ENCODE measurements around the gene MRPL58. TPM values are rescaled to one million over a fixed set of nuclear protein-coding genes. Genes with fewer than 3 reads are reported as not detected.

Gene MRPL58
- total and polyA plus RNA-seq, 2 donors (not counting 1 experiment from before 2014, with no cell fraction given) = 20.8 to 21.6 TPM

DNA sequence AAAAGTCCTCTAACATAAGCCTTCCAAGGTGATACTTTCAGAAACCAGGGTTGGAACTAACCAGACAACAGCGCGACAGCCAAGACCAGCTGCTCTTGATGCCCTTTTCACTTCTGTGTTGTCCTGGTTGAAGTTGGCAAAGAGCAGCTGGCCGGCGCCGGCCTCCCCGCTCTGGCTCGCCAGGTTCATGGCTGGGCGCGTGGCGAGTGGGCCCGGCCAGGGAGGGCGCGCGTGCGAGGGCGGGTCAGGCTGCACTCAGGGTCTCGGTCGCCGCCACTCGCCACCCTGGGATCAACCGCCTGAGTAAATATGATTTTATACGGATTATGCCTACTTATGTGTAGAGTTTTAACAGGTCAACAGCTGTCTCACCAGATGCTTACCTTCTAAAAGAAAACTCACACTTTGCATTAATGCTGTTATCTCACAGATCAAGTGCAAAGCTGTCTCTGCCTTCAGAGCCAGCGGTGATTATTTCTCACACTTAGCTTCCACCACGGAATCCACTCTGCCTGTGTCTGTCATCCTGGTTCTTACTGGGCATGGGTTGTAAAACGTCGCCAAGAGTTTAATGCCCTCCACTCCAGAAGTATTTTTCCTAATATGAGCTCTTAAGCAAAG lies 48.1 kb downstream of the MRPL58 start:
- no peak overlapping the region for H2AFZ ChIP-seq (ENCODE audit: insufficient read depth, low read depth, low read length, poor library complexity, severe bottlenecking)
- H3K27me3 ChIP-seq (replicated peaks in 1 of 4; ENCODE audit: control extremely low read depth in 1 of 4, control insufficient read depth in 3 of 4, insufficient read depth in 4 of 4, low read length in 3 of 4) = no peaks in the 10 kb centered on the region
- no peak overlapping the region for H3K4me2 ChIP-seq (replicated peaks; ENCODE audit: low read depth, low read length, poor library complexity, severe bottlenecking)
- TF ChIP-seq, protein P1, sequence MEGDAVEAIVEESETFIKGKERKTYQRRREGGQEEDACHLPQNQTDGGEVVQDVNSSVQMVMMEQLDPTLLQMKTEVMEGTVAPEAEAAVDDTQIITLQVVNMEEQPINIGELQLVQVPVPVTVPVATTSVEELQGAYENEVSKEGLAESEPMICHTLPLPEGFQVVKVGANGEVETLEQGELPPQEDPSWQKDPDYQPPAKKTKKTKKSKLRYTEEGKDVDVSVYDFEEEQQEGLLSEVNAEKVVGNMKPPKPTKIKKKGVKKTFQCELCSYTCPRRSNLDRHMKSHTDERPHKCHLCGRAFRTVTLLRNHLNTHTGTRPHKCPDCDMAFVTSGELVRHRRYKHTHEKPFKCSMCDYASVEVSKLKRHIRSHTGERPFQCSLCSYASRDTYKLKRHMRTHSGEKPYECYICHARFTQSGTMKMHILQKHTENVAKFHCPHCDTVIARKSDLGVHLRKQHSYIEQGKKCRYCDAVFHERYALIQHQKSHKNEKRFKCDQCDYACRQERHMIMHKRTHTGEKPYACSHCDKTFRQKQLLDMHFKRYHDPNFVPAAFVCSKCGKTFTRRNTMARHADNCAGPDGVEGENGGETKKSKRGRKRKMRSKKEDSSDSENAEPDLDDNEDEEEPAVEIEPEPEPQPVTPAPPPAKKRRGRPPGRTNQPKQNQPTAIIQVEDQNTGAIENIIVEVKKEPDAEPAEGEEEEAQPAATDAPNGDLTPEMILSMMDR (IDR thresholded peaks at IDR 0.05) = no peak
- TF ChIP-seq EZH2 (IDR thresholded peaks at IDR 0.05; ENCODE audit: borderline replicate concordance, insufficient read depth, low read depth, low read length, poor library complexity, severe bottlenecking) = no peak
- H3K4me1 ChIP-seq (ENCODE audit: control insufficient read depth in 2 of 2, insufficient read depth in 2 of 2, low read length in 2 of 2) = no peaks in the 10 kb centered on the region
- intact Hi-C loops (cut with micrococcal nuclease) = no loop called here
- ATAC-seq (ENCODE audit: low read depth) = no peak
- H3K4me3 Mint-ChIP-seq = no peak overlapping the region
- 97% methylated on average over 22 of the region's 26 CpGs for WGBS (ENCODE audit: insufficient coverage)
- H4K20me1 ChIP-seq (ENCODE audit: control insufficient read depth, insufficient read depth, low read length, poor library complexity, severe bottlenecking) = no peaks in the 10 kb centered on the region
- no peaks in the 10 kb centered on the region for H3K9me3 Mint-ChIP-seq (ENCODE audit: insufficient read depth)
- H3K9ac ChIP-seq (ENCODE audit: low read length) = no peak overlapping the region
- H3K79me2 ChIP-seq (ENCODE audit: control insufficient read depth, insufficient read depth, low read length) = peaks cover 6% of the 10 kb centered on the region
- H3K27ac ChIP-seq (ENCODE audit: low read length in 2 of 2) = no peak overlapping the region
- H3K9me3 ChIP-seq (ENCODE audit: control extremely low read depth in 1 of 3, control insufficient read depth in 2 of 3, insufficient read depth in 1 of 3, low read length in 2 of 3) = no peaks in the 10 kb centered on the region
- no peak overlapping the region for H3K4me3 ChIP-seq (ENCODE audit: control extremely low read depth in 1 of 5, extremely low read depth in 1 of 5, insufficient read depth in 1 of 5, low read depth in 2 of 5, low read length in 4 of 5)
- H3K4me1 Mint-ChIP-seq = no peaks in the 10 kb centered on the region
- H3K27ac Mint-ChIP-seq = no peak overlapping the region
- ChIA-PET POLR2A (interaction anchor here (0.5 to 0.8 kb wide), 2 partner anchors 13 to 47 kb away, joined by 4 to 5 read pairs; no protein-coding TSS in a partner anchor), CTCF (interaction anchor here (0.6 to 2.2 kb wide), 14 partner anchors 10 to 352 kb away, joined by 3 to 10 read pairs (median 4); partner anchors contain the start of gene FDXR)
- DNase-seq = no peak
- H3K36me3 ChIP-seq (replicated peaks in 1 of 2; ENCODE audit: control extremely low read depth in 1 of 2, control insufficient read depth in 1 of 2, extremely low read depth in 1 of 2, insufficient read depth in 2 of 2, low read length in 1 of 2) = peaks cover 0 to 55% of the 10 kb centered on the region in 2 experiments
- no peaks in the 10 kb centered on the region for H3K27me3 Mint-ChIP-seq

DNA sequence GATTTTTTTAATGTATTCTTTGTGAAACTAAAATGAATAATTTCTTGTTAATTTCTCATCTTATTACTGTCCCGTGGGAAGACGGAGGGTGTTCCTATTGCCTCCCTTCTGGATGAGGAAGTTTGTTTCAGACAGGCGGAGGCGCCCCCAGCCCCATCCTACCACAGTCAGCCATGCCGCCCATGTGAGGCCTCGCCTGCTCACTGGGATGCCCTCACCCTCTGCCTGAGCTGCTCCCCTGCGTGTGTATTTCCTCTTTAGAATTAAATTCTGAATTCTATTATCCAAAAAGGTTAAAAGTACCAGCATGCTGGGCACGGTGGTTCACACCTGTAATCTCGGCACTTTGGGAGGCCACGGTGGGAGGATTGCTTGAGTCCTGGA lies 48.6 kb downstream of the MRPL58 start:
- Mint-ChIP-seq H3K4me3 (no peak overlapping the region), H3K9me3 (ENCODE audit: insufficient read depth) (no peaks in the 10 kb centered on the region), H3K27ac (no peak overlapping the region), H3K27me3 (no peaks in the 10 kb centered on the region), H3K4me1 (no peaks in the 10 kb centered on the region)
- POLR2A ChIA-PET = no interaction called here
- H3K27me3 ChIP-seq (replicated peaks in 1 of 4; ENCODE audit: control extremely low read depth in 1 of 4, control insufficient read depth in 3 of 4, insufficient read depth in 4 of 4, low read length in 3 of 4) = no peaks in the 10 kb centered on the region
- H3K36me3 ChIP-seq (replicated peaks in 1 of 2; ENCODE audit: control extremely low read depth in 1 of 2, control insufficient read depth in 1 of 2, extremely low read depth in 1 of 2, insufficient read depth in 2 of 2, low read length in 1 of 2) = peaks cover 0 to 56% of the 10 kb centered on the region in 2 experiments
- no peak for TF ChIP-seq EZH2 (IDR thresholded peaks at IDR 0.05; ENCODE audit: borderline replicate concordance, insufficient read depth, low read depth, low read length, poor library complexity, severe bottlenecking)
- ATAC-seq (ENCODE audit: low read depth) = no peak
- H4K20me1 ChIP-seq (ENCODE audit: control insufficient read depth, insufficient read depth, low read length, poor library complexity, severe bottlenecking) = no peaks in the 10 kb centered on the region
- intact Hi-C loops (cut with micrococcal nuclease) = no loop called here
- CTCF ChIA-PET = interaction anchor here (0.7 to 2.2 kb wide), 10 partner anchors 9 to 188 kb away, joined by 3 to 10 read pairs (median 3); partner anchors contain the start of gene FDXR
- no peaks in the 10 kb centered on the region for H3K9me3 ChIP-seq (ENCODE audit: control extremely low read depth in 1 of 3, control insufficient read depth in 2 of 3, insufficient read depth in 1 of 3, low read length in 2 of 3)
- H3K27ac ChIP-seq (ENCODE audit: low read length in 2 of 2) = no peak overlapping the region
- no peak for DNase-seq
- H2AFZ ChIP-seq (ENCODE audit: insufficient read depth, low read depth, low read length, poor library complexity, severe bottlenecking) = no peak overlapping the region
- H3K79me2 ChIP-seq (ENCODE audit: control insufficient read depth, insufficient read depth, low read length) = peaks cover 6% of the 10 kb centered on the region
- no peak overlapping the region for H3K4me2 ChIP-seq (replicated peaks; ENCODE audit: low read depth, low read length, poor library complexity, severe bottlenecking)
- H3K4me1 ChIP-seq (ENCODE audit: control insufficient read depth in 2 of 2, insufficient read depth in 2 of 2, low read length in 2 of 2) = no peaks in the 10 kb centered on the region
- no peak overlapping the region for H3K9ac ChIP-seq (ENCODE audit: low read length)
- WGBS (ENCODE audit: insufficient coverage) = 100% methylated on average over 5 of the region's 10 CpGs
- no peak overlapping the region for H3K4me3 ChIP-seq (ENCODE audit: control extremely low read depth in 1 of 5, extremely low read depth in 1 of 5, insufficient read depth in 1 of 5, low read depth in 2 of 5, low read length in 4 of 5)

Measured in B cell (primary cell).